Thyroid gland (tissue), 4 donors: ENCODE data around the gene UBE2L3. TPM values are rescaled to one million over a fixed set of nuclear protein-coding genes. Genes with fewer than 3 reads are reported as not detected.
"Not testable (repeated sequence)": the region's sequence is repeated elsewhere in the genome, so short reads cannot be mapped to it uniquely, and the experiment has no call there.

Source experiments
- DNase-seq, 2 donors: peaks; one replicate each; pipeline ENCODE4 v3.0.0-alpha.2; 2019
- H3K27ac ChIP-seq, 3 donors: fragments of 200-600 bp; sonication (generic); 1 replicate in 2 of 3; 2 replicates in 1 of 3; pipeline ENCODE4 v1.5.1; 2016 to 2019; ENCODE audit warnings: mild to moderate bottlenecking in 1 of 3, moderate library complexity in 1 of 3
- H3K27me3 ChIP-seq: fragments of 200-600 bp; sonication (generic); one replicate; pipeline ENCODE4 v1.5.1; 2019
- H3K36me3 ChIP-seq, 2 donors: fragments of 200-600 bp; sonication (generic); one replicate each; pipeline ENCODE4 v1.5.1; 2016 to 2019
- H3K4me1 ChIP-seq, 2 donors: fragments of 200-600 bp; sonication (generic); one replicate each; pipeline ENCODE4 v1.5.1; 2017 to 2019
- H3K4me3 ChIP-seq, 3 donors: fragments of 200-600 bp; sonication (generic); replicated peaks in 1 of 3; 1 replicate in 2 of 3; 2 replicates in 1 of 3; pipeline ENCODE4 v1.5.1; 2016; ENCODE audit warnings: mild to moderate bottlenecking in 1 of 3
- H3K9me3 ChIP-seq: fragments of 200-600 bp; sonication (generic); one replicate; pipeline ENCODE4 v1.5.1; 2017
- CTCF ChIP-seq, 6 experiments: fragments of 200-600 bp in 3 of 6; fragments of 450-650 bp in 3 of 6; sonication (generic) in 3 of 6; IDR thresholded peaks; one replicate each; pipeline ENCODE4 v1.5.1; 2016 to 2019; ENCODE audit warnings: antibody characterized with exemption in 6 of 6, mild to moderate bottlenecking in 2 of 6, inconsistent platforms in 1 of 6, moderate library complexity in 1 of 6
- POLR2A ChIP-seq, 2 donors: fragments of 450-650 bp; IDR thresholded peaks; one replicate each; pipeline ENCODE4 v1.6.1; 2017; ENCODE audit warnings: antibody characterized with exemption in 2 of 2, mild to moderate bottlenecking in 2 of 2, moderate library complexity in 1 of 2
- WGBS, 2 donors: methylation state at CpG; one replicate each; pipeline ENCODE4 v1.1.5; 2017; 5-methylcytosine and 5-hydroxymethylcytosine counted together
- intact Hi-C: fragments of 100-400 bp; cut with DNase I; formaldehyde crosslinking; loops from one replicate; pipeline ENCODE4 v1.15.1; 2023
- total RNA-seq, 4 donors: library from RNA; depleted of rRNA; stranded (reverse); fragments of >200 nt; gene quantifications; one replicate each; pipeline ENCODE4 v1.2.3, GENCODE V29; 2016

UBE2L3 gene
- total RNA-seq, 4 donors from 2014 or later, result 38.2 to 61.9 (median 47.5) TPM

GRCh38 chr22:21615731-21616130, 48.2 kb downstream of the UBE2L3 start:
- WGBS, 2 donors, result 79% methylated on average over 4 of the region's 4 CpGs
- intact Hi-C loops, result no loop called here
- TF ChIP-seq POLR2A (IDR thresholded peaks at IDR 0.05) (no peak), CTCF (IDR thresholded peaks at IDR 0.05) (no peak)
- H3K4me1 ChIP-seq, result no peaks in the 10 kb centered on the region
- H3K36me3 ChIP-seq, result no peaks in the 10 kb centered on the region
- no peak overlapping the region for H3K27ac ChIP-seq
- H3K27me3 ChIP-seq, result no peaks in the 10 kb centered on the region
- H3K9me3 ChIP-seq, result no peaks in the 10 kb centered on the region
- DNase-seq, result no peak
- no peak overlapping the region for H3K4me3 ChIP-seq

- H3K4me1 ChIP-seq, H3K27me3 ChIP-seq, DNase-seq, H3K4me3 ChIP-seq, H3K36me3 ChIP-seq, H3K9me3 ChIP-seq, intact Hi-C loops, H3K27ac ChIP-seq: not testable (repeated sequence)
- 93 to 96% methylated on average over 6 of the region's 6 CpGs for WGBS, 2 donors
Observed at GRCh38 chr22:21617337-21617736, 49.8 kb downstream of the UBE2L3 start.

GRCh38 chr22:21621025-21621424, 53.5 kb downstream of the UBE2L3 start:
- H3K4me1 ChIP-seq, result peaks cover 0 to 3% of the 10 kb centered on the region in 2 donors
- no peaks in the 10 kb centered on the region for H3K27me3 ChIP-seq
- DNase-seq, result no peak
- TF ChIP-seq CTCF (IDR thresholded peaks at IDR 0.05) (no peak), POLR2A (IDR thresholded peaks at IDR 0.05) (no peak)
- intact Hi-C loops, result no loop called here
- peaks cover 3% of the 10 kb centered on the region in 2 donors for H3K36me3 ChIP-seq
- no peak overlapping the region for H3K27ac ChIP-seq
- no peaks in the 10 kb centered on the region for H3K9me3 ChIP-seq
- 84 to 100% methylated on average over 1 to 3 of the region's 3 CpGs for WGBS, 2 donors
- no peak overlapping the region for H3K4me3 ChIP-seq

- H3K27ac ChIP-seq, result no peak overlapping the region
- H3K27me3 ChIP-seq, result no peaks in the 10 kb centered on the region
- peaks cover 0 to 12% of the 10 kb centered on the region in 2 donors for H3K4me1 ChIP-seq
- no peak for TF ChIP-seq CTCF (IDR thresholded peaks at IDR 0.05)
- no peak for TF ChIP-seq POLR2A (IDR thresholded peaks at IDR 0.05)
- 73 to 79% methylated on average over 15 to 17 of the region's 17 CpGs for WGBS, 2 donors
- intact Hi-C loops, result no loop called here
- DNase-seq, result no peak
- H3K9me3 ChIP-seq, result no peaks in the 10 kb centered on the region
- no peak overlapping the region for H3K4me3 ChIP-seq
- H3K36me3 ChIP-seq, result peaks cover 3% of the 10 kb centered on the region in 2 donors
Observed at GRCh38 chr22:21622011-21622918, 54.8 kb downstream of the UBE2L3 start.

GRCh38 chr22:21622919-21623647, 55.6 kb downstream of the UBE2L3 start:
- no peaks in the 10 kb centered on the region for H3K27me3 ChIP-seq
- WGBS, 2 donors, result 90 to 91% methylated on average over 23 of the region's 23 CpGs
- no peak overlapping the region for H3K4me3 ChIP-seq
- H3K36me3 ChIP-seq, result peaks cover 3% of the 10 kb centered on the region in 2 donors
- peaks cover 0 to 12% of the 10 kb centered on the region in 2 donors for H3K4me1 ChIP-seq
- no peak for DNase-seq
- intact Hi-C loops, result no loop called here
- TF ChIP-seq POLR2A (IDR thresholded peaks at IDR 0.05) (no peak), CTCF (IDR thresholded peaks at IDR 0.05) (no peak)
- no peak overlapping the region for H3K27ac ChIP-seq
- no peaks in the 10 kb centered on the region for H3K9me3 ChIP-seq
